Adrenal gland (tissue), 12 donors: ENCODE data around the gene PARP12. TPM values are rescaled to one million over a fixed set of nuclear protein-coding genes. Genes with fewer than 3 reads are reported as not detected.

Source experiments
- DNase-seq, 7 donors: peaks; one replicate each; pipeline ENCODE4 v3.0.0-alpha.2; 2019 to 2020
- H3K27ac ChIP-seq, 5 donors: fragments of 200-600 bp; sonication (generic) in 4 of 5; 1 replicate in 3 of 5; 2 replicates in 2 of 5; pipeline versions ENCODE4 v1.5.1 to v1.8.0; 2016 to 2020; ENCODE audit warnings: mild to moderate bottlenecking in 1 of 5
- H3K27me3 ChIP-seq: fragments of 200-600 bp; 2 replicates; pipeline ENCODE4 v1.8.0; 2021
- H3K36me3 ChIP-seq, 2 donors: fragments of 200-600 bp; replicated peaks in 1 of 2; 1 replicate in 1 of 2; 2 replicates in 1 of 2; pipeline versions ENCODE4 v1.5.1 to v1.8.0; 2018 to 2022
- H3K4me1 ChIP-seq, 2 donors: fragments of 200-600 bp; replicated peaks in 1 of 2; 1 replicate in 1 of 2; 2 replicates in 1 of 2; pipeline versions ENCODE4 v1.5.1 to v1.8.0; 2018 to 2021
- H3K4me3 ChIP-seq, 4 donors: fragments of 200-600 bp; sonication (generic) in 3 of 4; one replicate each; pipeline ENCODE4 v1.5.1; 2016 to 2018
- H3K9me3 ChIP-seq, 3 donors: fragments of 200-600 bp; sonication (generic) in 1 of 3; replicated peaks in 1 of 3; 1 replicate in 2 of 3; 2 replicates in 1 of 3; pipeline versions ENCODE4 v1.5.1 to v1.8.0; 2016 to 2021
- CTCF ChIP-seq, 6 experiments: fragments of 450-650 bp in 4 of 6; fragments of 200-600 bp in 2 of 6; sonication (generic) in 1 of 6; IDR thresholded peaks; 1 replicate in 5 of 6; 2 replicates in 1 of 6; pipeline versions ENCODE4 v1.5.1 to v1.8.0; 2016 to 2021; ENCODE audit warnings: antibody characterized with exemption in 6 of 6, mild to moderate bottlenecking in 2 of 6, moderate library complexity in 1 of 6
- POLR2A ChIP-seq, 2 donors: fragments of 450-650 bp; IDR thresholded peaks; one replicate each; pipeline ENCODE4 v1.6.1; 2017; ENCODE audit warnings: antibody characterized with exemption in 2 of 2, mild to moderate bottlenecking in 2 of 2, moderate library complexity in 1 of 2
- WGBS, 4 donors: extraction: QIAGEN DNeasy Blood & Tissue Kit in 2 of 4; methylation state at CpG; one replicate each; pipeline versions ENCODE4 v1.1.5 to v1.1.7; 2013 to 2017; 5-methylcytosine and 5-hydroxymethylcytosine counted together
- intact Hi-C, 2 donors: fragments of 100-400 bp; cut with DNase I; formaldehyde crosslinking; loops; one replicate each; pipeline versions ENCODE4 v1.14.1 to v1.15.0; 2022 to 2023
- polyA plus RNA-seq, 3 donors: library from polyadenylated mRNA; stranded (reverse); fragments of 200-250 nt in 2 of 3; fragments of 350-450 nt in 1 of 3; fragmentation: Illumina TruSeq in 1 of 3; extraction: RNeasy Lipid Tissue Mini Kit (QIAGEN cat#74804) in 1 of 3; gene quantifications; one replicate each; pipeline ENCODE4 v1.2.3, GENCODE V29; 2013 to 2014
- total RNA-seq, 9 donors: library from RNA; depleted of rRNA in 4 of 9; stranded (reverse); fragments of >200 nt in 4 of 9; fragments of 120-200 nt in 1 of 9; fragmentation: NEBNext Ultra II Directional in 1 of 9; extraction: Animal tissue kit (Norgen Biotek cat#: 25700) in 1 of 9; gene quantifications; one replicate each; pipeline versions ENCODE4 v1.1.0 to v1.2.4, GENCODE V29; 2013 to 2023
- donor health status: healthy with polysubstance abuse.
- donor health status: Bipolar disorder and iron deficiency.
- donor health status: DM: yes; HTN: yes; CAD: no.
- donor health status: DM: no; HTN: no; CAD: no.
- donor health status: DM: no; HTN: no; CAD: no.
- donor health status: DM: yes; HTN: yes; CAD: no.

Gene PARP12
- total and polyA plus RNA-seq, 12 donors: 11.5 to 49.4 (median 24.1) TPM

GRCh38 chr7:140017034-140017433 is 45.7 kb downstream of the PARP12 start:
- 71 to 91% (median 85%) methylated on average over 4 to 7 of the region's 7 CpGs for WGBS, 4 donors

GRCh38 chr7:140016540-140016939 is 46.2 kb downstream of the PARP12 start:
- Histone ChIP-seq H3K9me3 (no peaks in the 10 kb centered on the region), H3K27ac (no peak overlapping the region), H3K36me3 (no peaks in the 10 kb centered on the region), H3K27me3 (no peaks in the 10 kb centered on the region), H3K4me1 (no peaks in the 10 kb centered on the region), H3K4me3 (no peak overlapping the region)
- 89 to 94% (median 91%) methylated on average over 8 to 9 of the region's 9 CpGs for WGBS, 4 donors
- no peak for TF ChIP-seq CTCF (IDR thresholded peaks at IDR 0.05)
- TF ChIP-seq POLR2A (IDR thresholded peaks at IDR 0.05): no peak
- intact Hi-C loops: no loop called here
- no peak for DNase-seq

More at GRCh38 chr7:140017034-140017433, 45.7 kb downstream of the PARP12 start:
- DNase-seq: no peak
- Histone ChIP-seq H3K36me3 (no peaks in the 10 kb centered on the region), H3K27me3 (no peaks in the 10 kb centered on the region), H3K4me1 (no peaks in the 10 kb centered on the region), H3K4me3 (no peak overlapping the region), H3K27ac (no peak overlapping the region), H3K9me3 (no peaks in the 10 kb centered on the region)
- intact Hi-C loops: no loop called here
- no peak for TF ChIP-seq POLR2A (IDR thresholded peaks at IDR 0.05)
- TF ChIP-seq CTCF (IDR thresholded peaks at IDR 0.05): no peak

- Histone ChIP-seq H3K36me3 (no peaks in the 10 kb centered on the region), H3K9me3 (no peaks in the 10 kb centered on the region), H3K27me3 (no peaks in the 10 kb centered on the region), H3K27ac (no peak overlapping the region), H3K4me3 (no peak overlapping the region), H3K4me1 (no peaks in the 10 kb centered on the region)
- DNase-seq: no peak
- TF ChIP-seq POLR2A (IDR thresholded peaks at IDR 0.05): no peak
- TF ChIP-seq CTCF (IDR thresholded peaks at IDR 0.05): no peak
- WGBS, 4 donors: 80 to 88% (median 84%) methylated on average over 11 of the region's 11 CpGs
- intact Hi-C loops: no loop called here
Measured at GRCh38 chr7:140015471-140015970, 47.2 kb downstream of the PARP12 start.

GRCh38 chr7:140014123-140014522 is 48.6 kb downstream of the PARP12 start:
- TF ChIP-seq CTCF (IDR thresholded peaks at IDR 0.05): no peak
- TF ChIP-seq POLR2A (IDR thresholded peaks at IDR 0.05): no peak
- no peak for DNase-seq
- 90 to 95% (median 93%) methylated on average over 10 of the region's 10 CpGs for WGBS, 4 donors
- no peak overlapping the region for H3K4me3 ChIP-seq
- H3K9me3 ChIP-seq: no peaks in the 10 kb centered on the region
- no peaks in the 10 kb centered on the region for H3K27me3 ChIP-seq
- H3K36me3 ChIP-seq: no peaks in the 10 kb centered on the region
- no peak overlapping the region for H3K27ac ChIP-seq
- H3K4me1 ChIP-seq: no peaks in the 10 kb centered on the region
- intact Hi-C loops: no loop called here
